ENCODE measurements around the gene HMGN5. TPM values are rescaled to one million over a fixed set of nuclear protein-coding genes. Genes with fewer than 3 reads are reported as not detected.

HMGN5 gene
- polyA plus RNA-seq, 3 donors from 2014 or later = 0.92 to 6.5 (median 5.6) TPM

GRCh38 chrX:81202943-81203342 is 1.2 kb upstream of the HMGN5 start:
- peaks cover 46 to 64% of the 10 kb centered on the region in 2 donors for H3K4me1 Mint-ChIP-seq
- H3K4me3 Mint-ChIP-seq = peak overlapping the region; percentile 91 to 99 (median 96)
- peak overlapping the region; percentile 90 to 94 (median 93) for H3K27ac Mint-ChIP-seq
- H3K27me3 Mint-ChIP-seq (ENCODE audit: low read depth in 3 of 3) = peaks cover 0 to 4% (median 0%) of the 10 kb centered on the region in 3 donors
- H3K9me3 Mint-ChIP-seq = no peaks in the 10 kb centered on the region
- H3K36me3 Mint-ChIP-seq = peaks cover 0 to 4% (median 0%) of the 10 kb centered on the region in 3 donors
- DNase-seq = no peak

- Mint-ChIP-seq H3K36me3 (peaks cover 0 to 4% (median 0%) of the 10 kb centered on the region in 3 donors), H3K4me1 (peaks cover 46 to 60% of the 10 kb centered on the region in 2 donors), H3K9me3 (no peaks in the 10 kb centered on the region), H3K27me3 (ENCODE audit: low read depth in 3 of 3) (peaks cover 0 to 4% (median 0%) of the 10 kb centered on the region in 3 donors), H3K27ac (peak overlapping the region; percentile 90 to 94 (median 93)), H3K4me3 (peak overlapping the region; percentile 91 to 99 (median 96))
- DNase-seq = peak in 2 of 3 donors; percentile 5 to 14
These were observed 725 bp upstream of the HMGN5 start for GRCh38 chrX:81202456-81202819.

- Mint-ChIP-seq H3K27me3 (ENCODE audit: low read depth in 3 of 3) (peaks cover 0 to 4% (median 0%) of the 10 kb centered on the region in 3 donors), H3K9me3 (no peaks in the 10 kb centered on the region), H3K4me3 (peak overlapping the region; percentile 91 to 99 (median 96)), H3K4me1 (peaks cover 39 to 50% of the 10 kb centered on the region in 2 donors), H3K36me3 (peaks cover 0 to 4% (median 0%) of the 10 kb centered on the region in 3 donors), H3K27ac (peak overlapping the region; percentile 90 to 94 (median 93))
- no peak for DNase-seq
These were observed 642 bp downstream of the HMGN5 start for GRCh38 chrX:81201071-81201470.

- Mint-ChIP-seq H3K27ac (no peak overlapping the region), H3K4me3 (no peak overlapping the region), H3K36me3 (no peaks in the 10 kb centered on the region), H3K4me1 (peaks cover 2 to 6% of the 10 kb centered on the region in 2 donors), H3K9me3 (no peaks in the 10 kb centered on the region), H3K27me3 (ENCODE audit: low read depth in 3 of 3) (peaks cover 0 to 2% (median 2%) of the 10 kb centered on the region in 3 donors)
- DNase-seq = peak; percentile 43 to 52 (median 51)
These were observed 6.0 kb downstream of the HMGN5 start for GRCh38 chrX:81195712-81196111.

- DNase-seq = no peak
- no peaks in the 10 kb centered on the region for H3K36me3 Mint-ChIP-seq
- peaks cover 0 to 5% of the 10 kb centered on the region in 2 donors for H3K4me1 Mint-ChIP-seq
- H3K9me3 Mint-ChIP-seq = no peaks in the 10 kb centered on the region
- no peak overlapping the region for H3K27ac Mint-ChIP-seq
- H3K4me3 Mint-ChIP-seq = no peak overlapping the region
- H3K27me3 Mint-ChIP-seq (ENCODE audit: low read depth in 3 of 3) = peaks cover 0 to 2% (median 2%) of the 10 kb centered on the region in 3 donors
These were observed 6.5 kb downstream of the HMGN5 start for GRCh38 chrX:81195259-81195658.

GRCh38 chrX:81174286-81174685 is 27.4 kb downstream of the HMGN5 start:
- Mint-ChIP-seq H3K27ac (no peak overlapping the region), H3K4me3 (no peak overlapping the region), H3K9me3 (no peaks in the 10 kb centered on the region), H3K27me3 (ENCODE audit: low read depth in 3 of 3) (peaks cover 2 to 5% (median 4%) of the 10 kb centered on the region in 3 donors), H3K36me3 (no peaks in the 10 kb centered on the region), H3K4me1 (no peaks in the 10 kb centered on the region)
- peak in 1 of 3 donors; percentile 7 for DNase-seq

- Mint-ChIP-seq H3K36me3 (no peaks in the 10 kb centered on the region), H3K9me3 (no peaks in the 10 kb centered on the region), H3K27ac (no peak overlapping the region), H3K27me3 (ENCODE audit: low read depth in 3 of 3) (peaks cover 0 to 3% (median 0%) of the 10 kb centered on the region in 3 donors), H3K4me3 (no peak overlapping the region), H3K4me1 (no peaks in the 10 kb centered on the region)
- DNase-seq = no peak
These were observed 33.3 kb downstream of the HMGN5 start for GRCh38 chrX:81168391-81168790.

GRCh38 chrX:81121513-81122363 is 80.0 kb downstream of the HMGN5 start:
- peak overlapping the region; percentile 14 to 86 (median 17) for H3K27ac Mint-ChIP-seq
- DNase-seq = peak; percentile 77 to 82 (median 80)
- H3K36me3 Mint-ChIP-seq = no peaks in the 10 kb centered on the region
- H3K4me1 Mint-ChIP-seq = peaks cover 12 to 26% of the 10 kb centered on the region in 2 donors
- H3K4me3 Mint-ChIP-seq = peak overlapping the region; percentile 88 to 99 (median 90)
- H3K27me3 Mint-ChIP-seq (ENCODE audit: low read depth in 3 of 3) = peaks cover 4 to 7% (median 6%) of the 10 kb centered on the region in 3 donors
- H3K9me3 Mint-ChIP-seq = no peaks in the 10 kb centered on the region

- H3K4me3 Mint-ChIP-seq = peak overlapping the region; percentile 88 to 99 (median 90)
- H3K9me3 Mint-ChIP-seq = no peaks in the 10 kb centered on the region
- H3K27me3 Mint-ChIP-seq (ENCODE audit: low read depth in 3 of 3) = peaks cover 3 to 7% (median 4%) of the 10 kb centered on the region in 3 donors
- H3K36me3 Mint-ChIP-seq = no peaks in the 10 kb centered on the region
- peaks cover 12 to 26% of the 10 kb centered on the region in 2 donors for H3K4me1 Mint-ChIP-seq
- peak overlapping the region in 5 of 6 donors; percentile 10 to 86 (median 29) for H3K27ac Mint-ChIP-seq
- peak in 2 of 3 donors; percentile 28 to 40 for DNase-seq
These were observed 80.8 kb downstream of the HMGN5 start for GRCh38 chrX:81120936-81121371.

- Mint-ChIP-seq H3K4me1 (peaks cover 12 to 26% of the 10 kb centered on the region in 2 donors), H3K27me3 (ENCODE audit: low read depth in 3 of 3) (peaks cover 0 to 7% (median 4%) of the 10 kb centered on the region in 3 donors), H3K9me3 (no peaks in the 10 kb centered on the region), H3K36me3 (no peaks in the 10 kb centered on the region), H3K27ac (peak overlapping the region in 2 of 6 donors; percentile 29 to 86), H3K4me3 (peak overlapping the region; percentile 88 to 99 (median 90))
- peak in 2 of 3 donors; percentile 3 to 17 for DNase-seq
These were observed 81.3 kb downstream of the HMGN5 start for GRCh38 chrX:81120258-81120935.

- no peak for DNase-seq
- Mint-ChIP-seq H3K4me3 (no peak overlapping the region), H3K4me1 (peaks cover 0 to 3% of the 10 kb centered on the region in 2 donors), H3K27ac (no peak overlapping the region), H3K27me3 (ENCODE audit: low read depth in 3 of 3) (peaks cover 0 to 8% (median 2%) of the 10 kb centered on the region in 3 donors), H3K36me3 (no peaks in the 10 kb centered on the region), H3K9me3 (peaks cover 0 to 1% (median 0%) of the 10 kb centered on the region in 6 donors)
These were observed 87.0 kb downstream of the HMGN5 start for GRCh38 chrX:81114757-81115156.

GRCh38 chrX:81110286-81110685 is 91.4 kb downstream of the HMGN5 start:
- DNase-seq = no peak
- Mint-ChIP-seq H3K36me3 (peaks cover 0 to 3% (median 0%) of the 10 kb centered on the region in 3 donors), H3K27me3 (ENCODE audit: low read depth in 3 of 3) (peaks cover 0 to 11% (median 2%) of the 10 kb centered on the region in 3 donors), H3K27ac (no peak overlapping the region), H3K9me3 (peaks cover 0 to 6% (median 3%) of the 10 kb centered on the region in 6 donors), H3K4me1 (no peaks in the 10 kb centered on the region), H3K4me3 (no peak overlapping the region)

GRCh38 chrX:81082649-81083048 is 119.1 kb downstream of the HMGN5 start:
- peaks cover 0 to 4% (median 0%) of the 10 kb centered on the region in 6 donors for H3K9me3 Mint-ChIP-seq
- H3K27me3 Mint-ChIP-seq (ENCODE audit: low read depth in 3 of 3) = peaks cover 0 to 8% (median 0%) of the 10 kb centered on the region in 3 donors
- no peaks in the 10 kb centered on the region for H3K36me3 Mint-ChIP-seq
- DNase-seq = no peak
- no peak overlapping the region for H3K27ac Mint-ChIP-seq
- H3K4me1 Mint-ChIP-seq = no peaks in the 10 kb centered on the region
- H3K4me3 Mint-ChIP-seq = no peak overlapping the region
